HL-60 (cell line): ENCODE results near the gene ARMC5.

Experiments used
- DNase-seq, 2 experiments: peaks; one replicate each; pipeline ENCODE4 v3.0.0-alpha.2; 2010 to 2020; ENCODE audit warnings: low read depth in 1 of 2, low spot score in 1 of 2
- H3K27ac ChIP-seq: fragments of 250-450 bp; sonication (Bioruptor Pico); replicated peaks from 2 replicates; pipeline ENCODE4 v1.5.1; 2020; ENCODE audit warnings: mild to moderate bottlenecking, moderate library complexity
- H3K27me3 ChIP-seq: fragments of 250-450 bp; sonication (Bioruptor Pico); 2 replicates; pipeline ENCODE4 v1.5.1; 2021; ENCODE audit warnings: mild to moderate bottlenecking, moderate library complexity; ENCODE audit not compliant: insufficient read depth, poor library complexity, severe bottlenecking
- H3K4me3 ChIP-seq: replicated peaks from 2 replicates; pipeline ENCODE4 v1.5.1; 2011; ENCODE audit warnings: mild to moderate bottlenecking, control low read depth, low read length; ENCODE audit not compliant: insufficient read depth
- GABPA ChIP-seq: IDR thresholded peaks from 2 replicates; pipeline ENCODE4 v1.6.1; 2012; ENCODE audit warnings: low read depth
- POLR2AphosphoS5 ChIP-seq: IDR thresholded peaks from 2 replicates; pipeline ENCODE4 v1.6.1; 2012; ENCODE audit warnings: low read depth
- SPI1 ChIP-seq: IDR thresholded peaks from 2 replicates; pipeline ENCODE4 v1.6.1; 2012; ENCODE audit warnings: low read depth, mild to moderate bottlenecking, borderline replicate concordance
- long read RNA-seq: library from polyadenylated mRNA; unstranded; transcript quantifications from one replicate; pipeline ENCODE4 v2.0.0, GENCODE V29; 2020
- TF ChIP-seq, protein P1 (sequence below): IDR thresholded peaks from 2 replicates; pipeline ENCODE4 v1.6.1; 2012; ENCODE audit warnings: low read depth; ENCODE audit not compliant: insufficient replicate concordance
- TF ChIP-seq, protein P2 (sequence below): IDR thresholded peaks from one replicate; pipeline ENCODE4 v1.5.1; 2011; ENCODE audit warnings: low read length, control low read depth, inconsistent platforms; ENCODE audit not compliant: insufficient read depth

The ARMC5 gene, protein sequence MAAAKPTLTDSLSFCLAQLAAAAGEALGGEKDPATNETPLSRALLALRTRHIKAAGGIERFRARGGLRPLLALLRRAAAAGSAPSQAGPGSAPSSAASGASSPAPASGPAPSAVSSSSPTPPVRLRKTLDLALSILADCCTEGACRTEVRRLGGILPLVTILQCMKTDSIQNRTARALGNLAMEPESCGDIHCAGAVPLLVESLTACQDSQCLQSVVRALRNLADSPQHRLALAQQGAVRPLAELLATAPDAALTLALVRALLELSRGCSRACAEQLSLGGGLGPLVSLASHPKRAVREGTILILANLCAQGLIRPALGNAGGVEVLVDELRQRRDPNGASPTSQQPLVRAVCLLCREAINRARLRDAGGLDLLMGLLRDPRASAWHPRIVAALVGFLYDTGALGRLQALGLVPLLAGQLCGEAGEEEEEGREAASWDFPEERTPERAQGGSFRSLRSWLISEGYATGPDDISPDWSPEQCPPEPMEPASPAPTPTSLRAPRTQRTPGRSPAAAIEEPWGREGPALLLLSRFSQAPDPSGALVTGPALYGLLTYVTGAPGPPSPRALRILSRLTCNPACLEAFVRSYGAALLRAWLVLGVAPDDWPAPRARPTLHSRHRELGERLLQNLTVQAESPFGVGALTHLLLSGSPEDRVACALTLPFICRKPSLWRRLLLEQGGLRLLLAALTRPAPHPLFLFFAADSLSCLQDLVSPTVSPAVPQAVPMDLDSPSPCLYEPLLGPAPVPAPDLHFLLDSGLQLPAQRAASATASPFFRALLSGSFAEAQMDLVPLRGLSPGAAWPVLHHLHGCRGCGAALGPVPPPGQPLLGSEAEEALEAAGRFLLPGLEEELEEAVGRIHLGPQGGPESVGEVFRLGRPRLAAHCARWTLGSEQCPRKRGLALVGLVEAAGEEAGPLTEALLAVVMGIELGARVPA
- long read RNA-seq, transcript ARMC5-201 (6 exons, 3,612 nt): major isoform, 36 of 46 reads
- long read RNA-seq, partial matches to known transcripts: 6 of 46 reads
- long read RNA-seq, other reads (novel, unspliced or antisense): 4 of 46 reads

DNA sequence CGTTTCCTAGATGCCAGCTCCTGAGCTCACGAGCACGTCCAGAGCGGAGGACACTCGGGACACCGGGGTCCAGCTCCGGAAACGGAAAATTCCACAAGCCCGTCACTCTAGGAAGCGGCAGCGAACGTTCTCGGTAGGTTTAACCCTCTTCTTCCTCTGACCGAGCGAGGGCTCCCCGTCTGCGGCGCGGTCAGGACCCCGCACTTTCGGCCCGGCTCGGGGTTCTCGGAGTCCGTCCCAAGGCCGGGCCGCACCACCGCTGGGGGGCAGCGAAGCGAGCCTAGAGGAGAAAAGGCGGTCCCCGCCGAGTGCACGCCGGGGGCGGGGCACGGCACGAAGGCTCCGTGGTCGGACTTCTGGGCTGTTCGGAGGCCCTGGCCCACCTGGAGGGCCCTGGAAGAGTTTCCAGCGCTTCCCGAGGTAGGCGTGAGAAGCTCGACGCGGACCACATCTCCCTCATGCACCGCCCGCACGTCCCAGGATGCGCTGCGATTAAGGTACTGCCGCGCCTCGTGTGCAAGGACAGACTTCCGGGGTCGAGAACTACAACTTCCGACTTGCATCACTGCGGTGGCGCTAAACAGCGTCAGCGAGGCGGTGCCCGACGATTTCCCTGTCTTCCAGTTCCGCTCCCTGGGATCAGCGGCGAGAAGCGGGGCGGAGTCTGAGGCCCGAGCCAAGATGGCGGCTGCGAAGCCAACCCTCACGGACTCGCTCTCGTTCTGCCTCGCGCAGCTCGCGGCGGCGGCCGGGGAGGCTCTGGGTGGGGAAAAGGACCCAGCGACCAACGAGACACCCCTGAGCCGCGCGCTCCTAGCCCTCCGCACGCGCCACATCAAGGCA lies at the start of gene ARMC5:
ARMC5 (plus strand) TSS at position 658 of the 843 bp plus-strand sequence; CDS start at position 682, 24 bp downstream.
- peak; percentile 98 to 99 for DNase-seq
- Histone ChIP-seq H3K27me3 (no peaks in the 10 kb centered on the region), H3K27ac (peak within 1 kb of the TSS; percentile 100), H3K4me3 (peak within 1 kb of the TSS; percentile 70)
- TF ChIP-seq SPI1 (peak; percentile 84), POLR2AphosphoS5 (peak; percentile 89), GABPA (peak; percentile 87)
- TF ChIP-seq, protein P1, sequence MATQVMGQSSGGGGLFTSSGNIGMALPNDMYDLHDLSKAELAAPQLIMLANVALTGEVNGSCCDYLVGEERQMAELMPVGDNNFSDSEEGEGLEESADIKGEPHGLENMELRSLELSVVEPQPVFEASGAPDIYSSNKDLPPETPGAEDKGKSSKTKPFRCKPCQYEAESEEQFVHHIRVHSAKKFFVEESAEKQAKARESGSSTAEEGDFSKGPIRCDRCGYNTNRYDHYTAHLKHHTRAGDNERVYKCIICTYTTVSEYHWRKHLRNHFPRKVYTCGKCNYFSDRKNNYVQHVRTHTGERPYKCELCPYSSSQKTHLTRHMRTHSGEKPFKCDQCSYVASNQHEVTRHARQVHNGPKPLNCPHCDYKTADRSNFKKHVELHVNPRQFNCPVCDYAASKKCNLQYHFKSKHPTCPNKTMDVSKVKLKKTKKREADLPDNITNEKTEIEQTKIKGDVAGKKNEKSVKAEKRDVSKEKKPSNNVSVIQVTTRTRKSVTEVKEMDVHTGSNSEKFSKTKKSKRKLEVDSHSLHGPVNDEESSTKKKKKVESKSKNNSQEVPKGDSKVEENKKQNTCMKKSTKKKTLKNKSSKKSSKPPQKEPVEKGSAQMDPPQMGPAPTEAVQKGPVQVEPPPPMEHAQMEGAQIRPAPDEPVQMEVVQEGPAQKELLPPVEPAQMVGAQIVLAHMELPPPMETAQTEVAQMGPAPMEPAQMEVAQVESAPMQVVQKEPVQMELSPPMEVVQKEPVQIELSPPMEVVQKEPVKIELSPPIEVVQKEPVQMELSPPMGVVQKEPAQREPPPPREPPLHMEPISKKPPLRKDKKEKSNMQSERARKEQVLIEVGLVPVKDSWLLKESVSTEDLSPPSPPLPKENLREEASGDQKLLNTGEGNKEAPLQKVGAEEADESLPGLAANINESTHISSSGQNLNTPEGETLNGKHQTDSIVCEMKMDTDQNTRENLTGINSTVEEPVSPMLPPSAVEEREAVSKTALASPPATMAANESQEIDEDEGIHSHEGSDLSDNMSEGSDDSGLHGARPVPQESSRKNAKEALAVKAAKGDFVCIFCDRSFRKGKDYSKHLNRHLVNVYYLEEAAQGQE: peak; percentile 81
- TF ChIP-seq, protein P2, sequence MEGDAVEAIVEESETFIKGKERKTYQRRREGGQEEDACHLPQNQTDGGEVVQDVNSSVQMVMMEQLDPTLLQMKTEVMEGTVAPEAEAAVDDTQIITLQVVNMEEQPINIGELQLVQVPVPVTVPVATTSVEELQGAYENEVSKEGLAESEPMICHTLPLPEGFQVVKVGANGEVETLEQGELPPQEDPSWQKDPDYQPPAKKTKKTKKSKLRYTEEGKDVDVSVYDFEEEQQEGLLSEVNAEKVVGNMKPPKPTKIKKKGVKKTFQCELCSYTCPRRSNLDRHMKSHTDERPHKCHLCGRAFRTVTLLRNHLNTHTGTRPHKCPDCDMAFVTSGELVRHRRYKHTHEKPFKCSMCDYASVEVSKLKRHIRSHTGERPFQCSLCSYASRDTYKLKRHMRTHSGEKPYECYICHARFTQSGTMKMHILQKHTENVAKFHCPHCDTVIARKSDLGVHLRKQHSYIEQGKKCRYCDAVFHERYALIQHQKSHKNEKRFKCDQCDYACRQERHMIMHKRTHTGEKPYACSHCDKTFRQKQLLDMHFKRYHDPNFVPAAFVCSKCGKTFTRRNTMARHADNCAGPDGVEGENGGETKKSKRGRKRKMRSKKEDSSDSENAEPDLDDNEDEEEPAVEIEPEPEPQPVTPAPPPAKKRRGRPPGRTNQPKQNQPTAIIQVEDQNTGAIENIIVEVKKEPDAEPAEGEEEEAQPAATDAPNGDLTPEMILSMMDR: no peak

DNA sequence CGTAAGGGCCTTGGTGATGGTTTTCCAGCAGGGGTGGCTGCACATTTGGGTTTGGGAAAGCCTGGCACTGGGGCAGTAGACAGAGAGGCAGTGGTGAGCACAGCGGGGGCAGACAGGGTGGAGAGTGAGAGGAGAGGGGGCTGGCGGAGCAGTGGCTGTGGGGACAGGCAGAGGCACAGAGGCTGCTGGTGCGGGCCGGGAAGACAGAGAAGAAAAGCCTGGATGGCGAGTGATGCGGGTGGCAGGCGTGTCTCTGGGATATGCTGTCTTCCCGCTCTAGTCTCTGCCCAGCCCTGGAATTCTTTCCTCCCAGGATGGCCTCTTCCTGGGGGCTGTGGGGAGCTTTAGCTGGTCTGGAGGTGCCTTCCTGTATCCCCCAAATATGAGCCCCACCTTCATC lies 49.2 kb upstream of the ARMC5 start:
- no peak overlapping the region for H3K27ac ChIP-seq
- TF ChIP-seq, protein P2: no peak
- no peak for TF ChIP-seq SPI1
- TF ChIP-seq POLR2AphosphoS5: no peak
- TF ChIP-seq GABPA: no peak
- TF ChIP-seq, protein P1: no peak
- no peak overlapping the region for H3K4me3 ChIP-seq
- no peak for DNase-seq
- H3K27me3 ChIP-seq: no peaks in the 10 kb centered on the region
